NT2/D1 (cell line): ENCODE data around the gene CEBPG.

Source experiments
- YY1 ChIP-seq: IDR thresholded peaks from 2 replicates; pipeline ENCODE4 v1.6.1; 2011; ENCODE audit not compliant: insufficient read length, insufficient read depth
- ZNF274 ChIP-seq: IDR thresholded peaks from 2 replicates; pipeline ENCODE4 v1.6.1; 2011; ENCODE audit warnings: mild to moderate bottlenecking, low read depth, low read length

GRCh38 chr19:33324628-33325027, 48.9 kb upstream of the CEBPG start:
- TF ChIP-seq YY1 (no peak), ZNF274 (no peak)
